GM21526 (cell line): ENCODE results near the gene RNF182.

Experiments
- ATAC-seq: cut with Tn5 transposase; IDR thresholded peaks from one replicate; pipeline ENCODE4 v1.9.1; 2021; ENCODE audit warnings: moderate library complexity; ENCODE audit not compliant: unreplicated experiment, low FRiP score

The RNF182 gene

GRCh38 chr6:14026831-14027539, 102.2 kb downstream of the RNF182 start:
- no peak for ATAC-seq

GRCh38 chr6:14028631-14029030, 103.9 kb downstream of the RNF182 start:
- no peak for ATAC-seq

GRCh38 chr6:14029605-14030004, 104.9 kb downstream of the RNF182 start:
- ATAC-seq, result no peak
